HepG2 (cell line): ENCODE data around the gene ACSM6.

Experiments used
- ARNTL ChIP-seq: sonication (generic); formaldehyde crosslinking; IDR thresholded peaks from 2 replicates; pipeline ENCODE4 v1.4.0; 2020; ENCODE audit warnings: mild to moderate bottlenecking, missing genetic modification reagents
- EP300 ChIP-seq, 3 experiments: sonication (generic) in 1 of 3; formaldehyde crosslinking in 1 of 3; IDR thresholded peaks; 2 replicates each; pipeline versions ENCODE4 v1.5.1 to v1.6.1; 2011 to 2020; ENCODE audit warnings: low read depth in 2 of 3, low read length in 2 of 3, borderline replicate concordance in 1 of 3, improper control_type of control experiment in 1 of 3, mild to moderate bottlenecking in 1 of 3, missing genetic modification reagents in 1 of 3, moderate library complexity in 1 of 3
- FOXC1 ChIP-seq: sonication (generic); formaldehyde crosslinking; IDR thresholded peaks from 2 replicates; pipeline ENCODE4 v1.8.0; 2022; ENCODE audit warnings: mild to moderate bottlenecking, missing genetic modification reagents, borderline replicate concordance
- ISX ChIP-seq: sonication (generic); formaldehyde crosslinking; conservative IDR thresholded peaks from 2 replicates; pipeline ENCODE4 v1.5.0; 2020; ENCODE audit warnings: missing genetic modification reagents
- MYC ChIP-seq: sonication (generic); formaldehyde crosslinking; IDR thresholded peaks from 2 replicates; pipeline ENCODE4 v1.9.0; 2021; ENCODE audit warnings: missing genetic modification reagents, borderline replicate concordance
- NFIC ChIP-seq: IDR thresholded peaks from 2 replicates; pipeline ENCODE4 v1.6.1; 2012; ENCODE audit warnings: mild to moderate bottlenecking, low read length, inconsistent platforms
- SP1 ChIP-seq, 2 experiments: fragments of 450-650 bp in 1 of 2; sonication (generic) in 1 of 2; formaldehyde crosslinking in 1 of 2; IDR thresholded peaks; 2 replicates each; pipeline versions ENCODE4 v1.4.0 to v1.6.1; 2016 to 2020; ENCODE audit warnings: missing genetic modification reagents in 1 of 2
- TCF7 ChIP-seq: sonication (generic); IDR thresholded peaks from 2 replicates; pipeline ENCODE4 v1.6.1; 2016; ENCODE audit warnings: antibody characterized with exemption, low read depth
- ZNF788 ChIP-seq: sonication (generic); formaldehyde crosslinking; IDR thresholded peaks from 2 replicates; pipeline ENCODE4 v1.5.0; 2020; ENCODE audit warnings: mild to moderate bottlenecking, missing genetic modification reagents, borderline replicate concordance
- ZNF883 ChIP-seq: sonication (generic); formaldehyde crosslinking; IDR thresholded peaks from 2 replicates; pipeline ENCODE4 v1.5.1; 2020; ENCODE audit warnings: mild to moderate bottlenecking, missing genetic modification reagents; ENCODE audit errors: not compliant biosample characterization
- TF ChIP-seq, protein P1 (sequence below): sonication (generic); formaldehyde crosslinking; IDR thresholded peaks from 2 replicates; pipeline ENCODE4 v1.5.1; 2020; ENCODE audit warnings: mild to moderate bottlenecking, missing genetic modification reagents, moderate library complexity
- TF ChIP-seq, protein P2 (sequence below), 2 experiments: IDR thresholded peaks; 2 replicates each; pipeline ENCODE4 v1.6.1; 2011 to 2012; ENCODE audit warnings: low read length in 2 of 2, borderline replicate concordance in 1 of 2, low read depth in 1 of 2, mild to moderate bottlenecking in 1 of 2, moderate library complexity in 1 of 2
- TF ChIP-seq, protein P3 (sequence below): sonication (generic); formaldehyde crosslinking; IDR thresholded peaks from 2 replicates; pipeline ENCODE4 v1.8.1; 2023; ENCODE audit warnings: mild to moderate bottlenecking, missing genetic modification reagents, borderline replicate concordance
- TF ChIP-seq, protein P4 (sequence below): IDR thresholded peaks from 2 replicates; pipeline ENCODE4 v1.6.1; 2012; ENCODE audit warnings: inconsistent platforms

DNA sequence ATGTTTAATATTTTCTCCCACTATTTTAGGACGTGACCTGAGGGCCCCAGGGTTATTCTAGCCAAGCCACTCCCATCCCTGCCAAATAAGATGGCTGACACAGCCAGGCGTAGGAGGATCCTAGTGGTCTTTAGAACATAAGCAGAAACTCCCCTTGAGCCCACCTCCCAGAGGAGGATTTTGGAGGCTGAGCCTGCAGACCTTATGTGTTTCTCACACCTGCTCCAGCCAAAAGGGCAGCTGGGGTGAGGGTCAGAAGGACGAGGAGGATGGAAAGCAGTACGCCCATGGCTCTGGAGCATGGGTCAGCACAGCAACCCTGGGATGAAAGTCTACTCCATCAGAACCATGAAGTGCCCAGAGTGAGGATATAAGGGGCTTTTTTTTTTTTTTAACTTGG, 56.8 kb downstream of the ACSM6 start:
- TF ChIP-seq SP1 (IDR thresholded peaks at IDR 0.05): no peak
- TF ChIP-seq SP1 (CRISPR knock-in tag; IDR thresholded peaks at IDR 0.05): no peak
- no peak for TF ChIP-seq ZNF883 (CRISPR knock-in tag)
- TF ChIP-seq EP300 (IDR thresholded peaks at IDR 0.05; ENCODE audit: low read depth in 2 of 2, low read length in 2 of 2): no peak
- TF ChIP-seq EP300 (CRISPR knock-in tag; IDR thresholded peaks at IDR 0.05; ENCODE audit: borderline replicate concordance): no peak
- TF ChIP-seq NFIC: no peak
- TF ChIP-seq ISX (CRISPR knock-in tag): no peak
- no peak for TF ChIP-seq ZNF788
- TF ChIP-seq MYC (CRISPR knock-in tag): no peak
- no peak for TF ChIP-seq ARNTL (CRISPR knock-in tag)
- TF ChIP-seq, protein P1, sequence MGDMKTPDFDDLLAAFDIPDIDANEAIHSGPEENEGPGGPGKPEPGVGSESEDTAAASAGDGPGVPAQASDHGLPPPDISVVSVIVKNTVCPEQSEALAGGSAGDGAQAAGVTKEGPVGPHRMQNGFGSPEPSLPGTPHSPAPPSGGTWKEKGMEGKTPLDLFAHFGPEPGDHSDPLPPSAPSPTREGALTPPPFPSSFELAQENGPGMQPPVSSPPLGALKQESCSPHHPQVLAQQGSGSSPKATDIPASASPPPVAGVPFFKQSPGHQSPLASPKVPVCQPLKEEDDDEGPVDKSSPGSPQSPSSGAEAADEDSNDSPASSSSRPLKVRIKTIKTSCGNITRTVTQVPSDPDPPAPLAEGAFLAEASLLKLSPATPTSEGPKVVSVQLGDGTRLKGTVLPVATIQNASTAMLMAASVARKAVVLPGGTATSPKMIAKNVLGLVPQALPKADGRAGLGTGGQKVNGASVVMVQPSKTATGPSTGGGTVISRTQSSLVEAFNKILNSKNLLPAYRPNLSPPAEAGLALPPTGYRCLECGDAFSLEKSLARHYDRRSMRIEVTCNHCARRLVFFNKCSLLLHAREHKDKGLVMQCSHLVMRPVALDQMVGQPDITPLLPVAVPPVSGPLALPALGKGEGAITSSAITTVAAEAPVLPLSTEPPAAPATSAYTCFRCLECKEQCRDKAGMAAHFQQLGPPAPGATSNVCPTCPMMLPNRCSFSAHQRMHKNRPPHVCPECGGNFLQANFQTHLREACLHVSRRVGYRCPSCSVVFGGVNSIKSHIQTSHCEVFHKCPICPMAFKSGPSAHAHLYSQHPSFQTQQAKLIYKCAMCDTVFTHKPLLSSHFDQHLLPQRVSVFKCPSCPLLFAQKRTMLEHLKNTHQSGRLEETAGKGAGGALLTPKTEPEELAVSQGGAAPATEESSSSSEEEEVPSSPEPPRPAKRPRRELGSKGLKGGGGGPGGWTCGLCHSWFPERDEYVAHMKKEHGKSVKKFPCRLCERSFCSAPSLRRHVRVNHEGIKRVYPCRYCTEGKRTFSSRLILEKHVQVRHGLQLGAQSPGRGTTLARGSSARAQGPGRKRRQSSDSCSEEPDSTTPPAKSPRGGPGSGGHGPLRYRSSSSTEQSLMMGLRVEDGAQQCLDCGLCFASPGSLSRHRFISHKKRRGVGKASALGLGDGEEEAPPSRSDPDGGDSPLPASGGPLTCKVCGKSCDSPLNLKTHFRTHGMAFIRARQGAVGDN (CRISPR knock-in tag): no peak
- no peak for TF ChIP-seq TCF7
- TF ChIP-seq FOXC1: no peak
- TF ChIP-seq, protein P2, sequence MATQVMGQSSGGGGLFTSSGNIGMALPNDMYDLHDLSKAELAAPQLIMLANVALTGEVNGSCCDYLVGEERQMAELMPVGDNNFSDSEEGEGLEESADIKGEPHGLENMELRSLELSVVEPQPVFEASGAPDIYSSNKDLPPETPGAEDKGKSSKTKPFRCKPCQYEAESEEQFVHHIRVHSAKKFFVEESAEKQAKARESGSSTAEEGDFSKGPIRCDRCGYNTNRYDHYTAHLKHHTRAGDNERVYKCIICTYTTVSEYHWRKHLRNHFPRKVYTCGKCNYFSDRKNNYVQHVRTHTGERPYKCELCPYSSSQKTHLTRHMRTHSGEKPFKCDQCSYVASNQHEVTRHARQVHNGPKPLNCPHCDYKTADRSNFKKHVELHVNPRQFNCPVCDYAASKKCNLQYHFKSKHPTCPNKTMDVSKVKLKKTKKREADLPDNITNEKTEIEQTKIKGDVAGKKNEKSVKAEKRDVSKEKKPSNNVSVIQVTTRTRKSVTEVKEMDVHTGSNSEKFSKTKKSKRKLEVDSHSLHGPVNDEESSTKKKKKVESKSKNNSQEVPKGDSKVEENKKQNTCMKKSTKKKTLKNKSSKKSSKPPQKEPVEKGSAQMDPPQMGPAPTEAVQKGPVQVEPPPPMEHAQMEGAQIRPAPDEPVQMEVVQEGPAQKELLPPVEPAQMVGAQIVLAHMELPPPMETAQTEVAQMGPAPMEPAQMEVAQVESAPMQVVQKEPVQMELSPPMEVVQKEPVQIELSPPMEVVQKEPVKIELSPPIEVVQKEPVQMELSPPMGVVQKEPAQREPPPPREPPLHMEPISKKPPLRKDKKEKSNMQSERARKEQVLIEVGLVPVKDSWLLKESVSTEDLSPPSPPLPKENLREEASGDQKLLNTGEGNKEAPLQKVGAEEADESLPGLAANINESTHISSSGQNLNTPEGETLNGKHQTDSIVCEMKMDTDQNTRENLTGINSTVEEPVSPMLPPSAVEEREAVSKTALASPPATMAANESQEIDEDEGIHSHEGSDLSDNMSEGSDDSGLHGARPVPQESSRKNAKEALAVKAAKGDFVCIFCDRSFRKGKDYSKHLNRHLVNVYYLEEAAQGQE (IDR thresholded peaks at IDR 0.05; ENCODE audit: borderline replicate concordance in 1 of 2, low read depth in 1 of 2, low read length in 2 of 2): no peak
- TF ChIP-seq, protein P3, sequence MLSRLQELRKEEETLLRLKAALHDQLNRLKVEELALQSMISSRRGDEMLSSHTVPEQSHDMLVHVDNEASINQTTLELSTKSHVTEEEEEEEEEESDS (CRISPR knock-in tag): no peak
- TF ChIP-seq, protein P4, sequence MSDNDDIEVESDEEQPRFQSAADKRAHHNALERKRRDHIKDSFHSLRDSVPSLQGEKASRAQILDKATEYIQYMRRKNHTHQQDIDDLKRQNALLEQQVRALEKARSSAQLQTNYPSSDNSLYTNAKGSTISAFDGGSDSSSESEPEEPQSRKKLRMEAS: no peak
